Measurements from ENCODE around the gene DRAP1.
A peak's percentile ranks its signal among the peaks of the same experiment; 100 is the strongest.

Gene DRAP1

GRCh38 chr11:65906602-65907001 is 12.6 kb upstream of the DRAP1 start:
- DNase-seq, result no peak

- no peak for DNase-seq
Observed at GRCh38 chr11:65907878-65908277, 11.3 kb upstream of the DRAP1 start.

GRCh38 chr11:65911682-65912568 is 7.3 kb upstream of the DRAP1 start:
- DNase-seq, result peak; percentile 46 to 61

DNA sequence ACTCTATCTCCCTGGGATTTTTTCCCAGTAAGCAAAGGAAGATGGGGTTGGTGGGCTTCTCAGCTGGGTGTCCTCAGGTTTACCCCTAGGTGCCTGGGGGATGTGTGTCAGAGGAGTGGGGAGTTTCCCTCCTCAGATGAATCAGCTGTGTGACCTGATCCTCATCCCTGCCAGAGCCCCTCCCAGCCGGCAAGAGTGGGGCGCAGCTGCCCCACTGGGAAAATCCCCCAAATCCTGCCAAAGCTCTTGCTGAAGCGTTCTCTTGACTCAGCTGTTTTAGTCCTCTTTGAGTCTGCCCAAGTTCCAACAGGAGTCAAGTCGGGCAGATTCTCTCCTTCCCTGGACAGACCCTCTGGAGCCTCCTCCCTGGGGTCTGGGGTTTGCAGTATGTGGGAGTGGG is 6.4 kb upstream of the DRAP1 start:
- DNase-seq, result no peak

DNA sequence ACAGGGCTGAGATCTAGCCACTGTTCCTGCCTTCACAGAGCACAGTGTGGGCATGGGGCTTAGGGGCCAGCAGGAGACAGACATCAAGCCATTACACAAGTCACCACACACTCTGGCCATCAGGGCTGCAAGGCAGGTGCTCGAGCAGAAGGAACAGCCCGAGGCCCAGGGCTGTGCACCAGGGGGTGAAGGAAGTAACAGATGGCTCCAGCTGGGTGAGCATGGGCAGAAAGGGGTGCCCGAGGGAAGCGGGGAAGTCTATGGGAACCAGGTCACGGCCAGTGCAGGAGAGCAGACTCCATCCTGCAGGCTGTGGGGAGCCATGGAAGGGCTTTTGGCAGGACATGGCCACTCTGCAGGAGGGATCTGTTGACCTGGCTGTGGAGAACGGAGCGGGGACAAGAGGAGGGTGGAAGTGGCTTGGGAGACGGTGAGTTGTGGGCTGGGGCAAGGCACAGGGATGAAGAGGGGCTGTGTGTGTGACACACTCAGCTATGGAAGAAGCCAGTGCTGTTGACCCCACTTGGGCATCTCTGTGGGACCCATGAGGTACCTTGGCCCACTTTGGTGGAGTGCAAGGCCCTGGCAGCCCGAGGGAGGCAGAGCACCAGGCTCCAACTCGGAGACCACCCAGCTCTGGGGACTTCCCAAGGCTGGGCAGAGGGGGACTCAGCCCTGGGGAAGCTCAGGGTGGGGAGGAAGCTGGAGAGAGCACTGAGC is 4.0 kb upstream of the DRAP1 start:
- no peak for DNase-seq

DNA sequence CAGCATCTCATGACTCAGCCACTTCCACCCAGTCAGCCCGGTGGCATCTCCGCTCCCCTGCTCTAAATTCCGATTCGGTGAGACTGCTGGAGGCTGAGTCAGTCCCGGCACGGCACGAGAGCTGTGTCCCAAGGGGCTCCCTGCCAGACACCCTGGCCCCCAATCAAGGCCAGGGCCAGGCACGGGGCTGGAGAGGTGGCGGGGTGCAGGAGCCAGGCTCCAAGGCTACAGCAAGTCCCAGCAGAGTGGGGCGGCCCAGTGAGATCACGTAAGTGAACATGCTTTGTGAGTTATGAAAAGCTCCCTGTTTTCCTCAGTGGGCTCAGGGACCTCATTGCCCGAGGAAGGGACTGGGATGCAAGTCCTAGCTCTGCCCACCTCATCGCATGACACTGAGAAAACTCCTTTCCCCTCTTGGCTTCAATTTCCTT is 3.4 kb upstream of the DRAP1 start:
- no peak for DNase-seq

GRCh38 chr11:65916391-65916790 is 2.8 kb upstream of the DRAP1 start:
- DNase-seq, result no peak

- no peak for DNase-seq
Observed at GRCh38 chr11:65917077-65917433, 2.2 kb upstream of the DRAP1 start.

DNA sequence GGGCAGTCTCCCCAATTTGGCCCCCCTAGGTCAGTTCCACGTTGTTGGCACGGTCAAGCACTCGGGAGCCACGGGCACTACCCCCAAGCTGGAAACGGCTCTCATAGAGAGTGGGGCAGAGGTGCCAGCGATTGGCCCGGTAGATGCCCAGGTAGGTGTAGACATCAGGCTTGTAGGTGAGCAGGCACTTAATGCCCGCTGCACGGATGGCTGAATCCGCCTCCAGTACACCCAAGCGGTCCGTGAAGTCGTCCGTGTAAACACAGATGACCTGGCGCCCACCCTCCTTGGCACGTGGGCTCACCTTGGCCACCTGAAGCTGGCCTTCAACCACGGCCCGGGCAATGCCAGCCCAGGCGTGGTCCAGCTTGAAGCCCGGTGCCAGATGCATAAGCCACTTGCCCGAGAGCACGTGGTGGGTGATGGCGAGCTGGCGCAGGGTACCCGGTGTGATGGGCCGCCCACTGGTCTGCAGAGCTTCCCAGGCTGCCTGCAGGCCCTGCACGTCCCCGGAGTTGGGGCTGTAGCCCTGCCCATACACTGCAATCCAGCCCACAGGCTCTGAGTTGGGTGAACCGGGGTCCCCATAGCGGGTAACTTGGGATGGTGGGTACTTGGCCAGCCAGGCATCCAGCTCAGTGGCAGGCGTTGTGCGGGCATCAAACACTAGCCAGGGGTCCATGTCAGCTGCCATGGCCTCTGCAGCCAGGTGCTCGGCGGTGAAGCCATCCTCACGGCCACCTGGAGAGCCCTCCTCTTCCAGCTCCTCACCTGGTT is 1.6 kb upstream of the DRAP1 start:
- DNase-seq, result no peak

DNA sequence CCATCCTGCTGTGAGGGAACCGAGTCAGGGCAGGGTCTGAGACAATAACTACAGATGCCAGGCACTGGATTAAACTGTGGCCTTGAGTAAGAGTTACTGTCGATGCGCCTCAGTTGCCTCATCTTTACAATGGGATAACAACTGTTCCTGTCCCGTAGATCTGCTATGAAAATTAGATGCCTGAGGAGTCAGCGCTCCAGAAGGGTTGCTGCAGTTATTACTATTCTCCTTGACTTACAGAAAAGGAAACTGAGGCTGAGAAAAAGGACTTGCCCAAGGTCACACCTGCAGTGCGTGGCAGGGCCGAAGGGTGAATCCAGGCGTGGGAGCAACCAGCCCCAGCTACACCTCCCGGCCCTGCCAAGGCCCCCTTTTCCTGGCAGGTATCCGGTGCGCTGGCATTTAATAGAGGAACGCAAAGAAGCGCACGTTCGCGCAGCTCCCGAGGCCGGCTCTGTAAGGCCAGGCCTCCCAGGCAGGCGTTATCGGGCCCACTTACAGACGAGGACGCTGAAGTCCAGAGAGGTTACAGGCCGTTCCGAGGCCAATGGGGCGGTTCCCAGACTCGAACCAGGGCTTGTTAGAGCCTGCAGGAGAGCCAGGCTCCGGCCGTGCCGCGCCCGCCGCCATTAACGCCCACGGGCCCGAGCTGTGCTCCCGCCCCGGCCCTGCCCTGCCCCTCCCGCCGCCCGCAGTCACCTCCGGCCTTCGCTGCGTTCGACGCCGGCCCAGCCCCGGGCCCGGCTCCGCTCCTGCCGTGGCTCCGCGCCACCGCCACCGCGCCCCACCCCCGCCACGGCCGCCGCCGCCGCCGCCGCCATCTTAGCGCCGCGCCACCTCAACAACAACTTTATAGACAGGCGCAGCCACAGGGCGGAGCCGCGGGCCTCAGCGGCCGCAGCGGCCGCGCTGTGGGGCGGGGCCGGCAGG is 750 bp upstream of the DRAP1 start, which contains the start of gene C11orf68:
C11orf68 (minus strand) TSS at position 852 of the 930 bp plus-strand sequence; CDS start at position 821, 31 bp downstream.
- peak; percentile 18 to 28 for DNase-seq

- no peak for DNase-seq
Observed at GRCh38 chr11:65919573-65920371, 546 bp downstream of the DRAP1 start.

GRCh38 chr11:65920372-65920802 is 1.2 kb downstream of the DRAP1 start:
- no peak for DNase-seq

GRCh38 chr11:65921033-65921555 is 1.9 kb downstream of the DRAP1 start:
- no peak for DNase-seq

- no peak for DNase-seq
Observed at GRCh38 chr11:65921876-65922275, 2.6 kb downstream of the DRAP1 start.

GRCh38 chr11:65922565-65922964 is 3.3 kb downstream of the DRAP1 start:
- no peak for DNase-seq

DNA sequence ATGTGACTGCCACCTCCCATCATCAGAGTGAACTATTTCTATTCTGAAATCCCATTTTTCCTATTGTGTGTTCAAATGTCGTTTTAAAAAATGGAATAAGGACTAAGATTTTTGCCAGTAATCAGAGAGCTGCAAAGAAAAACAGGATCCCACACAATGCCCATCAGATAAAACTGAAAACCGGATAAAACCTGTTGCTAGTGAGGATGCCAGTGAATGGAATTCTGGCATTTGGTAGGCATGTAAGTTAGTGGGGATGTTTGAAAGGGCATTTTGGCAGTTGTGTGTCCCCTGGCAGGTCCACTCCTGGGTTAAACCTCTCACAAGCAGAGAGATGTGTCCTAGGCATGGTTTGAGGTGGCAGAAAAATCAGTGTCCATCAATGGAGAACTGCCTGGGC is 6.2 kb downstream of the DRAP1 start:
- DNase-seq, result no peak

DNA sequence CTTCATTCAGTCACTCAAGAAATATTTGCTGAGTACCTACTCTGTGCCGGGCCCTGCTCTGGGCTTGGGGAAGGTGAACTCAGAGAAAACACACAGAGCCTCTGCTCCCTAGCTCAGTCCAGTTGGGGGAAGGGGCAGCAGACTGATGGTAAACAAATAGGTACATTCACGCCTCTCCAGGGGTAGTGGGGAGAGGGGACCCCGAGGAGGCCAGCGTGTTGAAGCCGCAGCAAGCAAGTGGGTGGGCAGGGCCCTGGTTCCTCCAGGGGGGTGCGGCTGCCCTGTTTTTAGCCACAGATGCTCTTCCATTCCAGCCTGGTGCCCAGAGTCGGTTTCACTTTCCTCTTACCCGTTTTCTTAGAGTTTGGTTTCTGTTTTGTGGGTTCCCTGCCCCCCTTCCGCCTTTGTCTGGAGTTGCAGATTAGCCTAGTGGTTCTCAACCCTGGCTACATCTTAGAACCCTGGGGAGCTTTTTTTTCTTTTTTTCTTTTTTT is 8.7 kb downstream of the DRAP1 start:
- DNase-seq, result no peak

- no peak for DNase-seq
Observed at GRCh38 chr11:65928667-65929066, 9.4 kb downstream of the DRAP1 start.

DNA sequence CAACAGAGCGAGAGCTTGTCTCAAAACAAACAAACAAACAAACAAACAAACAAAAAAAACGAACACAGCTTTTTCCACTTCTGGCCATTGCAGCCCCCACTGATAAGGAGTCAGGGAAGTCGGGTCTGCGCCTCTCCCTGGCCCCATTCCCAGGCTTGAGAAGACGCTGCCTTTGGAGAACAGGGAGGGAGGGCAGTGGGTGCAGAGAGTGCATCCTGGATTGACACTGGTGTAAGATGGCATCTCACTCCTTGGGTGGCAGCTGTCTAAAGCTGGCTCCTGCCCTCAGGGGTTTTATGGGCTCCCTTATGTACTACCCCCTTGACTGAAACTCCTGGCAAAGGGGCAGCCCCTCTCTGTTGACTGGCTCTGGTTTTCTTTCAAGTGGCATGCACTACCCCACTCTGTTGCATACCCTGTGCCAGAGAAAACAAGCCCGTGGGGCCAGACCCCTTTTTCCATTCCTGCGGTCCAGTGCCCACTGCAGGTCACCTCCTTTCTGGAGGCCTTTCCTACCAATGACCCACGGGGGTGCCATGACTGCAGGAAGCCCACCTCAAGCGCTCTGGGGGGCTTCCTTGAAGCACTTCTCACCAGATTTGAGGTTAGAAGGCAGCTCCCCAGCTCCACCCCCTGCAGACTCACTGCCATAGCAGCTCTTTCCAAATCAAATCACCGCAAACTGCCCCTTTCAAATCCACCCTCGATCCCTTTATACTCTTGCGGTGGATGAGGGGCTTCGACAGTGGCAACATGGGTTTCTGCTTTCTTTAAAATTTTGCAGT is 12.7 kb downstream of the DRAP1 start:
- no peak for DNase-seq

GRCh38 chr11:65932558-65932919 is 13.3 kb downstream of the DRAP1 start:
- DNase-seq, result no peak
